Ishikawa (cell line): Measurements from ENCODE around the gene FARS2.

Source experiments
- CREB1 ChIP-seq: IDR thresholded peaks from 2 replicates; pipeline ENCODE4 v1.6.1; 2012; ENCODE audit warnings: low read depth
- EGR1 ChIP-seq: IDR thresholded peaks from 2 replicates; pipeline ENCODE4 v1.6.1; 2012
- EP300 ChIP-seq: IDR thresholded peaks from 2 replicates; pipeline ENCODE4 v1.6.1; 2012; ENCODE audit warnings: borderline replicate concordance
- FOXM1 ChIP-seq: IDR thresholded peaks from 2 replicates; pipeline ENCODE4 v1.6.1; 2012; ENCODE audit warnings: low read depth, borderline replicate concordance
- TEAD4 ChIP-seq: IDR thresholded peaks from 2 replicates; pipeline ENCODE4 v1.6.1; 2012
- YY1 ChIP-seq: IDR thresholded peaks from 2 replicates; pipeline ENCODE4 v1.6.1; 2012; ENCODE audit warnings: low read depth
- TF ChIP-seq, protein P1 (sequence below): IDR thresholded peaks from 2 replicates; pipeline ENCODE4 v1.6.1; 2012; ENCODE audit warnings: low read depth, mild to moderate bottlenecking

DNA sequence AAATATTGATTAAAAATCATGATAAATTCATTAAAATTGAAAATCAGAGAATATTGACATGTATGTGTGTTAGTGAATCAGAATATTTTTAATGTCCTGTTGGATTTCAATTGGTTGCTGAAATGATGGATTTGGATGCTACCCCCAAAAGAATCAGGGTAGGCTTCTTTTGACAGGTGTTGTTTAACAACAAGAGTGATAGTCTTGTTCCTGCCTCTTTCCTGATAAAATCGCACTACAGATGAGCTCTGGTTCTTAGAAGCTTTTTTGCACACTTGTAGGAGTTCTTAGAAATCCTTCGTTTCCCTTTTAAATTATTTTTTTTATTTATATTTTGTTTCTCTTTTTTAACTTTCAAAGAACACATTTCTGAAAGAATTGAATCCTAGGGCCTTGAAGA, 259.5 kb downstream of the FARS2 start:
- TF ChIP-seq TEAD4: no peak
- TF ChIP-seq EGR1: no peak
- TF ChIP-seq YY1: no peak
- TF ChIP-seq EP300: no peak
- TF ChIP-seq FOXM1: no peak
- TF ChIP-seq, protein P1, sequence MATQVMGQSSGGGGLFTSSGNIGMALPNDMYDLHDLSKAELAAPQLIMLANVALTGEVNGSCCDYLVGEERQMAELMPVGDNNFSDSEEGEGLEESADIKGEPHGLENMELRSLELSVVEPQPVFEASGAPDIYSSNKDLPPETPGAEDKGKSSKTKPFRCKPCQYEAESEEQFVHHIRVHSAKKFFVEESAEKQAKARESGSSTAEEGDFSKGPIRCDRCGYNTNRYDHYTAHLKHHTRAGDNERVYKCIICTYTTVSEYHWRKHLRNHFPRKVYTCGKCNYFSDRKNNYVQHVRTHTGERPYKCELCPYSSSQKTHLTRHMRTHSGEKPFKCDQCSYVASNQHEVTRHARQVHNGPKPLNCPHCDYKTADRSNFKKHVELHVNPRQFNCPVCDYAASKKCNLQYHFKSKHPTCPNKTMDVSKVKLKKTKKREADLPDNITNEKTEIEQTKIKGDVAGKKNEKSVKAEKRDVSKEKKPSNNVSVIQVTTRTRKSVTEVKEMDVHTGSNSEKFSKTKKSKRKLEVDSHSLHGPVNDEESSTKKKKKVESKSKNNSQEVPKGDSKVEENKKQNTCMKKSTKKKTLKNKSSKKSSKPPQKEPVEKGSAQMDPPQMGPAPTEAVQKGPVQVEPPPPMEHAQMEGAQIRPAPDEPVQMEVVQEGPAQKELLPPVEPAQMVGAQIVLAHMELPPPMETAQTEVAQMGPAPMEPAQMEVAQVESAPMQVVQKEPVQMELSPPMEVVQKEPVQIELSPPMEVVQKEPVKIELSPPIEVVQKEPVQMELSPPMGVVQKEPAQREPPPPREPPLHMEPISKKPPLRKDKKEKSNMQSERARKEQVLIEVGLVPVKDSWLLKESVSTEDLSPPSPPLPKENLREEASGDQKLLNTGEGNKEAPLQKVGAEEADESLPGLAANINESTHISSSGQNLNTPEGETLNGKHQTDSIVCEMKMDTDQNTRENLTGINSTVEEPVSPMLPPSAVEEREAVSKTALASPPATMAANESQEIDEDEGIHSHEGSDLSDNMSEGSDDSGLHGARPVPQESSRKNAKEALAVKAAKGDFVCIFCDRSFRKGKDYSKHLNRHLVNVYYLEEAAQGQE: no peak
- TF ChIP-seq CREB1: no peak
